Gastroesophageal sphincter (tissue), 3 donors: Measurements from ENCODE around the gene OPCML.

Experiments used
- POLR2AphosphoS5 ChIP-seq: sonication (generic); formaldehyde crosslinking; IDR thresholded peaks from one replicate; pipeline ENCODE4 v1.6.1; 2017; ENCODE audit warnings: antibody characterized with exemption
- TF ChIP-seq, protein P1 (sequence below), 4 experiments: fragments of 200-600 bp in 2 of 4; fragments of 450-650 bp in 2 of 4; sonication (generic) in 1 of 4; IDR thresholded peaks; one replicate each; pipeline ENCODE4 v1.5.1; 2017 to 2019; ENCODE audit warnings: antibody characterized with exemption in 4 of 4, mild to moderate bottlenecking in 2 of 4, moderate library complexity in 2 of 4

- TF ChIP-seq, protein P1, sequence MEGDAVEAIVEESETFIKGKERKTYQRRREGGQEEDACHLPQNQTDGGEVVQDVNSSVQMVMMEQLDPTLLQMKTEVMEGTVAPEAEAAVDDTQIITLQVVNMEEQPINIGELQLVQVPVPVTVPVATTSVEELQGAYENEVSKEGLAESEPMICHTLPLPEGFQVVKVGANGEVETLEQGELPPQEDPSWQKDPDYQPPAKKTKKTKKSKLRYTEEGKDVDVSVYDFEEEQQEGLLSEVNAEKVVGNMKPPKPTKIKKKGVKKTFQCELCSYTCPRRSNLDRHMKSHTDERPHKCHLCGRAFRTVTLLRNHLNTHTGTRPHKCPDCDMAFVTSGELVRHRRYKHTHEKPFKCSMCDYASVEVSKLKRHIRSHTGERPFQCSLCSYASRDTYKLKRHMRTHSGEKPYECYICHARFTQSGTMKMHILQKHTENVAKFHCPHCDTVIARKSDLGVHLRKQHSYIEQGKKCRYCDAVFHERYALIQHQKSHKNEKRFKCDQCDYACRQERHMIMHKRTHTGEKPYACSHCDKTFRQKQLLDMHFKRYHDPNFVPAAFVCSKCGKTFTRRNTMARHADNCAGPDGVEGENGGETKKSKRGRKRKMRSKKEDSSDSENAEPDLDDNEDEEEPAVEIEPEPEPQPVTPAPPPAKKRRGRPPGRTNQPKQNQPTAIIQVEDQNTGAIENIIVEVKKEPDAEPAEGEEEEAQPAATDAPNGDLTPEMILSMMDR (IDR thresholded peaks at IDR 0.05) = no peak
- no peak for TF ChIP-seq POLR2AphosphoS5
Observed at GRCh38 chr11:132746305-132746704, 786.0 kb downstream of the OPCML start.
